HG02943 (cell line): ENCODE measurements around the gene CD59.
"Not testable (repeated sequence)": the region's sequence is repeated elsewhere in the genome, so short reads cannot be mapped to it uniquely, and the experiment has no call there.

Experiments
- ATAC-seq: cut with Tn5 transposase; IDR thresholded peaks from one replicate; pipeline ENCODE4 v1.9.1; 2021; ENCODE audit warnings: mild to moderate bottlenecking, low read depth, moderate library complexity; ENCODE audit not compliant: unreplicated experiment

Gene CD59

DNA sequence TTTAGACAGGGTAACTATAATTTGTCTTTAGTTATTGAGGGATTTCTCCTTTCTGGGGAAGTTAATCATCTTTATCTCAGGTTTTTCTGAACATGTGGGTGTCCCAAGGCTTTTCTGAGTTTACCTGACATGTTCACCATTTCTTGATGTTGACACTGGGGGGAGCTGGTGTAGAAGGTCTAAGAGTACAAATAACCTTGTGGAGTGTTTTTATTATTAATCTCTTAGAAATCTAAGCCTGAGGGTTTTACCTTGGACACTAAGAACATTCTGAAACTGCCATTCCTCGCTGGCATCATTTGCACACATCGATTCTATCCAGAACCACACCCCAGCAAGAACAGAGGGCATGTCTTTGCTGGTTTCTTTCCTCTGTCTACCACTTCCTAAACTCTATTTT lies 20.0 kb downstream of the CD59 start:
- no peak for ATAC-seq

DNA sequence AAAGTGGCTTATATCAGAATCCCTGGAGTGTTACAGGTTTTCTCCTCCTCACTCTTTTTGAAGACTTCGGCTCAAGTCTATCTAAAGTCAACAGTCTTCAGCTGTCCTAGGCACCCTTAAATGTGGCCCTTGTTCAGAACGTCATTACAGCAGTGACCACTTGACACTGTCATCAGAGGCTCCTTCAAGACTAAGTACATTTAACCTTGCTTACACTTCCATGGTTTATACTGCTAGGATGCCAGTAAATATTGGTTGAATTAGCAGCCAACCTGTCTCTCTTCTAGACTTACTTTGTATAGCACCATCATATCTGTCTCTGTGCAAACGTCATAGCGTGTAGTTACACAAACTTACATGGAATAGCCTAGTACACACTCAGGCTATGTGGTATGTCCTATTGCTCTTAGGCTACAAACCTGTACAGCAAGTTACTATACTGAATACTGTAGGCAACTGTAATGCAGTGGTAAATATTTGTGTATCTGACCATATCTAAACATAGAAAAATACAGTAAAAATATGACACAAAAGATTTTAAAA lies 22.3 kb downstream of the CD59 start:
- no peak for ATAC-seq

DNA sequence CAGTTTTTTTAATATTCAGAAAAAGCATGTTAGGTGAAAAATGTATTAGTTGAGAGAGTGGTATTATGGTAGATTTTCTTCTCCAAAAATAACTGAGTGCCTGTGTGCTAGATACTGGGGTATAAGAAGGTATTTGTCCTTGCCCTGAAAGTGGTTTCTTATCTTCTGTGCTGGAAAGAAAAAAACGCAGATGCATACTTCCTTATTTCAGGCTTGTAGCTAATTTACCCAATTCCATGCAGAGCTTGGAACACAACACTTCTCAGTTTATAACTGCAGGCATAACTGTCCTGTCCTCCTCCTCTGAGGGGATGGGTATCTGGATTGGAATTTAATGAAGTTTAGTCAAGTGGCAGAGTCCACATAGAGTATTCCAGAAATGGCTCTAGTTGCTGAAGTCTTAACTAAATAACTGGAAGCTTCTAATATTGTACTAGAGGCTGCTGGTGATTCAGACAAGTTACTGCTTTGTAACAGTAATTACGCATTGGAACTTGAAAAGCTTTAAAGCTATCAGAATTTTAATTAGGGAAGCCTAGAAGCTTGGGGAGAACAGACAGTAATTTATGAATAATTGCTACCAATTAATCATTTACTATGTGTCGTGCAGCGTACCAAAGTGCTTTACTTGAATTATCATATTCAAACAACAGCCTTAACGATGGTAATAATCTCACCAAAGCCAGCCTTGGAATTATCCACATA lies 22.9 kb downstream of the CD59 start:
- ATAC-seq, result no peak

DNA sequence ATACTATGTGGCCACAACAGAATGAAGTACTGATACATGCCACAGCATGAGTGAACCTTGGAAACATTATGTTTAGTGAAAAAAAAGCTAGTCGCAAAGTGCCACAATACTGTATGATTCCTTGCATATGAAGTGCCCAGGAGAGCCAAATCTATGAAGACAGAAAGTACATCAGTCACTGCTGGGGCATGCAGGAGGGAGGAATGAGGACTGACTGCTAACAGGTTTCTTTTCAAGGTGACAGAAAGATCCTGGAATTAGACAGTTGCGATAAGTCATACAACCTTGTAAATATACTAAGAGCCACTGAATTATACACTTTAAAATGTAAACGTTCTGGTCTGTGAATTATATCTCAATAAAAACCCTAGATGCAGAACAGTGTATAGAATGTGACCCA lies 23.8 kb downstream of the CD59 start:
- no peak for ATAC-seq

DNA sequence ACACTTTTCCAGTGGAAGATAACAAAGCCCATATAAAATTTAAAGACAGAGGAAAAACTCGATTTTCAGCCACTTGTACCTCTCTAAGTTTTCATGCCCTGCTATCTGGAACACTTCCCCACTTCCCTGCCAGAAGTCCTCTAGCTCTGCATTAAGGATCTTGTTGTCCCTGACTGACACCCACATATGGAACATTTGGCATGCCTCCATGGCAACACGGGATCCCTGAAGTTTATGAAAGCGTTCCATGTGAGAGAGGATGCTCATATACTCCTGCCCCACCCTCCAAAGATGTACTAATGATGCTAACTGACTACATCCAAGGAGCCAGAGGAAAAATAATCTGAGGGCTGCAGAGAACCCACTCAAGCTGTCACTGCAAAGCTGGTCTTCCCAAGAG lies 26.8 kb downstream of the CD59 start:
- no peak for ATAC-seq

DNA sequence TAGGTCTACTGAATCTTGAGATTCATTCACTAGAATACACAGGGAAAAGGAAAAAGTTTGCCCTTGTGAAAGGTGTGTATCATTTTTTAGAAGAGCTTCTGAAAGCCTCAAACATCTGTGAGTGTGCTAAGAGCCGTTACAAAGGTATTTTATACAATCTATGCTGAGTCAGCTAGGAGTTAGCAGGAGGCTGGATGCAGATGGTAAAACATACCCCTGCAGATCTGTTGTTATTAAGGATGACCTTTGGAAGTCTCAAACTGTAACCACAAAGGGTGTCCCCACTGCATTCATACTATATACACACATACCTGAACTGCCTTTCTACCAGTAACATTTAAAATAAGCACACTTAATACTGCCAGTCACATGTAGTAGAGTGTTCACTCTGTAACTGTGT lies 27.2 kb downstream of the CD59 start:
- ATAC-seq, result no peak

DNA sequence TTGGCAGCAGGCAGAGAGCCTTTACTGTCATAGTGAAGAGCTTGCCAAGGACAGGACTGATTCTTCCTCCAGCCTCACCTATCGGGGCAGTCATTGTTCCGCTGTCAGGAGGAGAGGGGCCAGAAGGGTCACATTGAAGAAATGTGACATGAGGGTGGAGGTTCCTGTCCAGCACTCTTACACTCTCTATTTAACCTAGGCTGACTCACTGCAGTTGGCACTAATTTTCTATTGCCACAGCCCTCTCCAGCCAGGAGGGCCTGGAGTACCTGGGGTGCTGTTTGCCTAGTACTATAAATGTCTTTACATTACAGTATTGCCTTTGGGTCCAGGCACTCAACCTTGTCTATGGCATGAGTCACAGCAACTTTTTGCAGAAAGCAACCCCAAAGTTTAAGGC lies 28.4 kb downstream of the CD59 start:
- not testable (repeated sequence) for ATAC-seq

DNA sequence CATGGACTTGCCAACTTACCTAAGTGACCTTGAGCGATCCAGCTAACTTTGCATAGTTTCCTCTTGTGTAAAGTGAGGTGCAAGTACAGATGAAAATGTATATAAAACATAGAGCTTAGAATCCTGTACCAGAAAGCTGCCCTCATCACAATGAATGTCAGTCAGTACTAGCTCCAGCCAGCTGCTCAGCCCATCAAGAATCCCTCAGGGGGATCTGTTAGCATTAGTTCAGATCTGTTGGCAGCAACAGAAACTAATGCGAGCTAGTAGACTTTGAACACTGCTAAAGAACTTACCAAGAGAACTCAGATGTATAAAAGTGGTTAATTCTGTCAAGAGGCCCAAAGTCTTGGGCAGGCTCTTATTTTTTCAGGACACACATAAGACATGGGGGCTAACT lies 29.3 kb downstream of the CD59 start:
- no peak for ATAC-seq

DNA sequence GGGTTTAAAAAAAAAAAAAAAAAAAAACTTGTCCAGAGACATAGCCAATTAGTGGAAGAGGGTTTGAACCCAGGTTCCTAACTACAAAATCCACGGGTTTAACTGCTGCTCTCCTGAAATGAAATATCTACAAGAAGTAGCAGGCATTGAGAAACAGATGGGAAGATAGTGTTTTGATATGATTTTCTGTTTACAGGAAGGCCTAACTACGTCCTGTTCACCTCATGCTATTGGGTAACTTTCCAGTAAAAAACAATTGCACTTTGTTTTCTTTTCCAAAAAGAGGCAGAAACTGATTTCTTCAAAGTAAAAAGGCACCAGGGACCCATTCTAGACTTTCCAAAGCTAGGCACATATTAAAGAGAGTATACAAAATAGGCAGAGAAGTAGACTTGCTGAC lies 29.7 kb downstream of the CD59 start:
- no peak for ATAC-seq

DNA sequence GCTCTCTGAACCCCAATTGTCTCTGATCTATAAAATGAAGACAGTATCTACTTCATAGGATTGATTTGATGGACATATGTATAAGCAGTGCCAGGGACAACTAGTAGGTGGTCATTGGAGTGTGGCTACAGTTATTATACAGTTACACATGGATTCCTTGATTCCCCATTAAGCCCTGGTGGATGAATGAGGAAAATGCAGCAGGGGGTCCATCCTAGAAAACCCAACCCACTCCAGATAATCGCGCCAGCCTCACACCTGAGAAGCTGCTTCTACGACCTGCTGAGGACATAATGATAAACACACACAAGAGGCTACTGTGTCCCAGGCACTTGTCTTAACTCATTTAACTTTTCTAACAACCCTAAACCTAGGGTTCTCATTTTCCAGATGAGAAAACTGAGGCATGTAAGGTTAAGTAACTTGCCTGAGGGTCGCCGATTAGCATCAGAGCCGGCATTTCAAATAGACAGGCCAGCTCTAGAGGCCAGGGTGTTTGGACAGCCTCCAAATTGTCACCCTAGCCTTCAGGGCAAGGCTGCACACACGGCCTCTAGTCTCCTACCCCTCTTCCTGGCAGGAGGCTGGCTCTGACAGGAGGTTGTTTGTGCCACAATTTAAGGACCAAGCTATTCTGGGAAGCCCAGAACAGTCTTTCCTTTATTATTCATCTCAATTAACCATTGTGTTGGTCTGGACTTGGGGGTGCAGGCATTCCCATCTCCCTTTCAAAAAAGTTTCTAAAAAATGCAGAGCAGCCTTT lies 31.8 kb downstream of the CD59 start:
- no peak for ATAC-seq

DNA sequence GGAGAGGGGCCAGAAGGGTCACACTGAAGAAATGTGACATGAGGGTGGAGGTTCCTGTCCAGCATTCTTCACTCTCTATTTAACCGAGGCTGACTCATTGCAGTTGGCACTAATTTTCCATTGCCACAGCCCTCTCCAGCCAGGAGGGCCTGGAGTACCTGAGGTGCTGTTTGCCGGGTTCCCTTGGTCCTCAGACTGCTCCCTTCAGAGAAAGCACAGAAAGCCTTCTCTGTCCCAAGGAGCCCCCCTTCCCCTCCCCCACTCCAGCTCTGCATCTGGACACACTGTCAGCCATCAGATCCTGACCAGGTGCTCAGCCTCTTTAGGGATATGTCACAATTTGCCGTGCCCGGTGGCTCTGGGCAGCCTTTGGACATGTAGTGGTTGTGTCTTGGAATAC lies 32.4 kb downstream of the CD59 start:
- ATAC-seq, result no peak

DNA sequence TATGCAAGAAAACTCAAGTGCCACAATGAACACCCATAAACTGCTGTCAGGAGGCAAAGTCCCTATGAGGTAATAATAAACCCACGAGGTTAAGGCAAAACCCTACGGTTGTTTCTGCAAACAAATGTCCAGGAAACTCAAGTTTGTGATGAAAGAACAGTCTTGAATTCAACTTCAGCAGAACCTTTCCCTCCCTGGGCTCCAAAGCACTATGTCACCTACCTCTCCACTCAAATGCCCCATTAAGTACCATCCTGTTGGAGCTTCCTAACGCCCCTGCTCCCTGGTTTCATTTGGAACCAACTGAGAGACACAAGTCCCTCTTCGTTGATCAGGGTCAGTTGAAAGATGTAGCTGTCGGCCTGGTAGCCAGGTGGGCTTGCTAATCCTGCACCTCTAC lies 33.0 kb downstream of the CD59 start:
- no peak for ATAC-seq

DNA sequence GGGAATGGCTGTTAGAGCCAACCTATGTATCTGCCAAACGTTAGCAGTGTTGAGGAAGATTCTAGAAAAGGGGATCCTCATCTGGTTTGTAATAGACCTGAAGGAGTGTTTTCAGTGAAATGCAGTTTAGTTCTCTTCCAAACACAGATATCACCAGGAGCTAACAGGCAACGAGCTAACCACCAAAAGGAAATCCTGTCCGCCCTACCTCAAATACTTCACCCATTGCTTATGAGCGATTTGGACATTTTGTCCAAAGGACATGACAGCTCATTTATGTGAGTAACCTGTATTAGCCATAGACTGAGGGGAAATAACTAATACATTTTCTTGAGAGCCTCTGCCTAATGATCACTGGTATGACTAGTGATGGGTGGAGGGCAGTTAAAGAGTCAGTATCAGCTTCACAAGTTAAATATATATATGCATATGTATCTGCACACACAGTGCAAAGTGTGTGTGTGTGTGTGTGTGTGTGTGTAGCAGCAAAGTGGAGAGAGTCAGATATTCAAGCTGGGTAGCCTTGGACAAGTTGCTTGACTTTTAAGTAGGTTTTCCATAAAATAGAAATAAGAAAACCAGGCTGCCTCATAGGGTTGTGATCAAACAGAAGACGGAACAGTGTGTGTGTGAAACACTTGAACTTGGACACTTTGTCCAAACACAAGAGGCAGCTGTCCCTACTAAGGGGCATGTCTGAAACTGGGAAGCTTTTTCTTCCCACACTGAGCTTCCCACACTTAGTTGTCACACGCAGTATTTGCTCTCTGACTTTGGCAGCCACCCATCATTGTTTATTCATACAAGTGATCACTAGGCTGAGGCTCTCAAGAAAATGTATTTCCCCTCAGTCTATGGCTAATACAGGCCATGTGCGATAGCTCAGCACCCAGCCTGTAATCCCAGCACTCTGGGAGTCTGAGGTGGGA lies 34.7 kb downstream of the CD59 start:
- ATAC-seq, result no peak

DNA sequence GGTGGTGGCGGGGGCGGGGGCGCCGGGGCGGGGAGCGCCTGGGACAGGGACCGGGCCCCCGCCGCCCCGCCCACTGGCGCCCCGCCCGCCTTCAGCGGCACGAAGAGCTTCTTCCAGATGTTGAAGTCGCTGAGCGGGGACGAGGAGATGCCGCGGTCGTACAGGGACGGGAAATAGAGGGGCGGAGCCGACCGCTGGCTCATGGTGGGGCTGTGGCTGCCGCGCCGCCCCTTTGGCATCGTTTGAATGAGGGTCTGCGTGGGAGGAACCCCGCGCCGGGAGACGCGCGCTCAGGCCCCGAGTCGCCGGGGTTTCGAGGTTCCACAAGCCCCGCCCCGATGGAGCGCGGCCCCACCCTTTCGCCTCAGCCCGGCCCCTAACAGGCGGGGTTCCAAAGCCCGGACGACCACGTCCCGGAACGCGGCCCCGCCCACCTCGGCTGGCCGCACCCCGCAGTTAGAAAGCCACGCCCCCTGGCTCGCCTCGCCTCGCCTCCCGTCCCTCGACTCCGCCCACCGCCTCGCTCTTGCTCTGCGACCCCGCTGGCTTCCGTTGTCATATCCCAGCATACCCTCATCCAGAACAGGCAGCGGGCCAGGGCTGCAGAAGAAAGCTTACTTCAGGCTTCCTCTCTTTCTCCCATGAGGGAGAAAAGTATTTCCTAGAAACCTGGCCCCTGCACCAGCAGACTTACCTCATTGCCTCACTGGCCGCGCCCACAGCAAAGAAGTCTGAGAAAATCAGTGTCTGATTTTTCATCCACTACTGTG lies 35.5 kb downstream of the CD59 start, which contains the start of gene C11orf91:
TSS of gene C11orf91 (minus strand) at position 325 of the 770 bp plus-strand sequence. CDS start at position 239, 86 bp downstream.
- ATAC-seq, result peak; percentile 84

DNA sequence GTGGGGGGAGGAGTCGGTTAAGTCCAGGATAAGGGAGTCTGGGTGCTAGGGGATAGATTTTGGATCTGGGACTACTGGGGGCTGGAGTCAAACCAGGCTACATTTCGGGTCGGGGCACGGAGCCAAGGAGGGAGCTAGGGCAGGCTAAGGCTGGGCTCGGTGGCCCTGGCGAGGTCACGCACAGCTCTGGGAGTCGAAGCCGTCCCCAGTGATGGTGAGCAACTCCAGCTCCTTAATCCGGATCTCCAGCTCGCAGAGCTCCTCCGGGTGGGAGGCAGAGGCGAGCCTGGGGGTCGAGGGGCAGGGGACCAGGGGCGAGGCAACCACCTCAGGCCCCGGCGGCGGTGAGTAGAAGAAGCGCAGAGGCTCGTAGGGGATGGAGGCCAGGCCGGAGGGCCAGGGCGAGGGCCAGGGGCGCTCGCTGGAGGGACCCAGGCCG lies 36.1 kb downstream of the CD59 start:
- ATAC-seq, result no peak

DNA sequence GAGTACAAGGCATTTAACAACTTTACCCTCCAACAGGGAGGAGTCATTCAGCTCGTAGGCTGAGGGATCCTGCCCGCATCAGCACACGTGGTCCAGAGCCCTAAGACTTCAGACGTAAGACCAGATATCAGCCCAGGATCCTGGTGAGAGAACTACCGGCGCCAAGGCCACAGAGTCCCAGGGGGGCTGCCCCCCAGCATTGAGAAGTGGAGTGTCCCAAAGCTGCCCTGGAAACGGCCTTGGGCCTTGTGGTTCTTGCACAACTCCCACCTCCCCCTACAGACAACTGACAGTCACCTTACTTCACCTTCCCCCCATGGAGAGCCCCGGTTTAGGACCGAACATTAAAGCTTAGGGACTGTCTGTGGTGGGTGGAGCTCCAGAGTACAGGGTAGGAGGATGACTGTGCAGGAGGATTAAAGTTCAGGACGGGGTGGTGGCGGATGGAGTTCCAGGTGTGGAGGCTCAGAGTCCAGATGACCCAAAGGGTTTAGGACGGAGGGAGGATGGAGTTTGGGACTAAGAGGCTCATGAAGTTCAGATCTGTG lies 36.6 kb downstream of the CD59 start:
- no peak for ATAC-seq

DNA sequence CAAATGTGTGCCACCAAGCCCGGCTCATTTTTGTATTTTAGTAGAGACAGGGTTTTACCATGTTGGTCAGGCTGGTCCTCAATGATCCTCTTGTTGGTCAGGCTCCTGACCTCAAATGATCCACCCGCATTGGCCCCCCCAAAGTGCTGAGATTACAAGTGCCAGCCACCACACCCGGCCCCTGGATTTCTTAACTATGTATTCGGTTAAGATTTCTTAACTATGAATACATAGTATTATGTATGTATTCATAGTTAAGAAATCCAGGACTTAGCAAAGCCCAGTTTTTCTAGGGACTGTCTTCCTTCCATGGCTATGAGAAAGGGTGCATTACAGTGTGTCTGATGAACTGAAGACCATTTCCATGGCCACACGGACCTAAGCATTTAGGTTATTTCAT lies 37.3 kb downstream of the CD59 start:
- no peak for ATAC-seq

DNA sequence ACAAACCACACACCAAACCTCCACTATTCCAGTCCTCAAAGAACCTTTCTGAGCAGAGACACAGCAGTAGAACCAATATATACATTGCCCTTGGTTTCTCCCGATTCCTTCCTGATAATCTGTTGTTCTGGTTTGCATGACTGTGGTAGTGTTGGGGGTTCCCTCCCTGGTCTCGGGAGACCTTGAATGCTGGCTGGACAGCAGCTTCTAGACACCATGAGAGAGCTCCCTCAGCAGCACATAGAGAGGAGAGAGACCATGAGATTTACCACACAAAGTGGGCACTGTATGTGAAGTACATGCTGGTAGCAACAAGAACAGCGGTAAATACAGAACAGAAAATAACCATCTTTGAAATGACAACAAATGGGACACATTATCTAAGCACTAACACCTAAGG lies 38.2 kb downstream of the CD59 start:
- no peak for ATAC-seq

DNA sequence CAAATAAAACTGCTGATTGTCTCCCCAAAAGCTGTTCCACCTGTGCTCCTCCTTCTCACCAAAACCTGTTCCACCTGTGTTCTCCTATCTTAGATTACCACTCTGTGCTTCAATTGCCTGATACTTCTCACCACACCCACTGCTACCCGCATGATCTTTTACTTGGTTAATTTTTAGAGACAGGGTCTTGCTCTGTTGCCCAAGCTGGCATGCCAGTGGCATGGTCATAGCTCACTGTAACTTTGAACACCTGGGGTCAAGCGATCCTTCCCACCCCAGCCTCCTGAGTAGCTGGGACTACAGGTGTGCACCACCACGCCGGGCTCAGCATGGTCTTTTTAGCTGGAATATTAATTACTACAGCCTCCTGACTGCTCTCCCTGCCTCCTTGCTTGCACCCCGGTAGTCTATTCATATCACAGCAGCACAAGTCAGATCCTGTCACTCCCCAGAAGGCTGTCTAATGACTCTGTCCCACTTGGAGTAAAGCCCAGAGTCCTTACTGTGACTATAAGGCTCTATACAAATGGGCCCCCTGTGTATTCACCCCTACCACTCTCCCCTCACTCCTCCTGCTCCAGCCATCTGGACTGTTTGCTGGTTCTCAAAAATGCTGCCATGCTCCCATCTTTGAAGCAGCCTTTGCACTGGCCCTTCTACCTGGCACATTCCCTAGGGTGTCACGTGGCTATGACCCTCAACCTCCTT lies 39.1 kb downstream of the CD59 start:
- ATAC-seq, result no peak
